DOHH2 (cell line): ENCODE data around the gene DLK1.

Source experiments
- CTCF ChIP-seq: fragments of 200-600 bp; sonication (generic); IDR thresholded peaks from one replicate; pipeline ENCODE4 v1.5.1; 2014; ENCODE audit warnings: antibody characterized with exemption, mild to moderate bottlenecking, low read depth, low read length; ENCODE audit not compliant: poor library complexity, severe bottlenecking
- EZH2phosphoT487 ChIP-seq: fragments of 200-600 bp; sonication (generic); IDR thresholded peaks from 2 replicates; pipeline ENCODE4 v1.6.1; 2017; ENCODE audit warnings: borderline replicate concordance, mild to moderate bottlenecking, antibody characterized with exemption, low read length, moderate library complexity, mixed read lengths

GRCh38 chr14:100765296-100765695 is 38.6 kb downstream of the DLK1 start:
- TF ChIP-seq CTCF (no peak), EZH2phosphoT487 (no peak)
